ENCODE data around the gene ZNF367.
"Not testable (repeated sequence)": the region's sequence is repeated elsewhere in the genome, so short reads cannot be mapped to it uniquely, and the experiment has no call there.

Gene ZNF367

DNA sequence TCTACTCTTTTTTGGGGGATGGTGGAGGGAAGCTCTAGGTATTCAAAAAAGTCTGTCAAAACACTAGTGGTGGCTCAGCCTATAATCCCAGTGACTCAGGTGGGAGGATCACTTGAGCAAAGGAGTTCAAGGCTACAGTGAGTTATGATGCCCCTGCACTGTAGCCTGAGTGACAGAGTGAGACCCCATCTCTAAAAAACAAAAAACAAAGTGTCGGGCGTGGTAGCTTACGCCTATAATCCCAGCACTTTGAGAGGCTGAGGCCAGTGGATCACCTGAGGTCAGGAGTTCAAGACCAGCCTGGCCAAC lies 18.9 kb downstream of the ZNF367 start:
- DNase-seq, result no peak

DNA sequence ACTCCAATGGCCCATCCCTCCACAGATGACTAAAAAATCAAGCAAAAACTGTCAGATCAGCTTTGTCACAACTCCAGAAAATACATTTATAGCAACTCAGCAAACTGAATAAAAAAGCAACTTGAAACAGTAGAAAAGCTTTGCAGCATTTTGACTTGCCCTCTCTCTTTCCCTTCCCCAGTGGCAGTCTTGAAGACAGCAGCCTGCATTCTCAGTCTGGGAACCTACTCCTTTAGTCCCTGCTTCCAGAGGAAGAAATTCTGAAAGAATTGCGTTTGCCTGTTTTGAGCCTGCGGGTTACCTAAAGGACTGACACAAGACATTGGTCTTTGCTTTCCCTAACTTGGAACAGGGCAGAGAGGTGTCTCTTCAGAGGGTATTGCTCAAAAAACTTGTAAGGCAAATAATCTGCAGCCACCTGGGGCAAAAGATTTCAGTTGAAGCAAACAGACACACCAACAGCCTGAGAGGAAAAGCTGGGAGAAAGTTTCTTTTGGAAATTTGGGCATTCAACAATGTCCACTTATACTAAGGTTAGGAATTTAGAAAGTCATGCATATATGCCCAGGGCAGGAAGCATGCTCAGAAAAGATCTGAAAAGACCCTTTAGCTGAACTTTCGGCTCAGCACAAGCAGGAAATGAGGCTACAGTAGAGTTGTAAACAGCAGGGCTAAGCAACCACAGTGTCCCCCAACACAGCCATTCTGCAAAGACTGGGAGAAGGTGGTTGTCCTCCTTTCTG lies 19.4 kb downstream of the ZNF367 start:
- no peak for DNase-seq

DNA sequence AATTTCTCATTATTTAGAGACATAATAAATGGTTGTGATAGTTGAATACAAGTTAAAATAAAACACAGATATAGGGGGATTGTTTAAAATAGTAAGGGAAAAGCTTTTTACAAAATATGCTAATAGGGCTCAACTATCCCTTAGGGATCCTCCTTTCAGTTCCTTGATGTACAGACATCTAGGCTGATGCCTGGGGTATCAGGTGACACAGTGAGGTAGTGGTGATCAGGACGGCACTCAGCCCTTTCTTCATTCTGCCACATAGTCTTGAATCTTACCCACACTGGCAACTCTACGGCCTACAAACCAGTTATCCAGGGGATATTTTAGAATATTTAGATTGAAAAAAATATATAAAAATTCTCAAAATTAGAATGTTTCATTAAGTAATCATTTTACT lies 22.2 kb downstream of the ZNF367 start:
- DNase-seq, result peak in 1 of 2 experiments; percentile 5

DNA sequence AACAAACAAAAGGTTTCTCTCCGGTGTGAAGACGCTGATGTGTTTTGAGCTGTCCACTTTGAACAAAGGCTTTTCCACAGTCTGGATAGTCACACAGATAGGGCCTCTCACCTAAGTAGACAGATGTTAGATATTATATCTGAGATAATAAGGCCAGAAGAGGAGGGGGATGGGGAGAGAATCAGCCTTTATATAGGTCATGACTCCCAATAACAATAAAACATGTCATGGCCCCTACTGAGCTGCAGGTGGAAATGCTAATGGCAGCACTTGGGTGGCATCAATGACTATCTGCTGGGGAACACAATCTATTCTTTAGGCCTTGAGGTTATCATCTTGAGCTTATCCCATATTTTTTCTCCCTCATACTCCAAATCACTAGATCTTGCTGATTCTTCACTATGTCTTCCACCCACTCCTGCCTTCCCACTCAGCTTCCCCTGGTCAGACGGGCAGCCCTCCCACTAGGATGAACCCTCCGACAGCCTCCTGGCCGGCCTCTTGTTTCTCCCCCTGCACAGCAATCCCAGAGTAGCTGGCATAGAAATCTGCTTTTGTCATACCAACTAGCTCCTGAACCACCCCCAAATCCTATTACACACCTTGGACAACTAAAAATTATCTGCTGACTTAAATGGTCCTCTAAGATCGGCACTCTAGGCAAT lies 23.2 kb downstream of the ZNF367 start:
- no peak for DNase-seq

DNA sequence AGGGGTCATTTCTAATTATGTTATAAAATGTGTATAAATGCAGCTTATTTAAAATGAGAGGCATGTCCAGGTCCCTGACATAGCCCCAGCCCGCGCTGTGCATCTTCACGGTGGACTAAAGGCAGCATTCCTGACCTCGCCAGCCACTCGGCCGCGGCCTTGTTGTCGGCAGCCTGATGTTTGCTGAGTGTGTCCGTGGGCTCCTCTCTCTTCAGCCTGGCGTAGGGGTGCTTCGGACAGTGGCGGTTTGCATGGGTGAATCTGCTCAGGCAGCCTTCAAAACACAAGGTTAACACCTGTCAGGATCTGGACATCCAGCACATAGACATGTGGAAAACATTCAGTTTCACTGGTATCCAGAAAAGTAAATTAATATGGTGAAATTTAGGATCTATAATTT lies 25.9 kb downstream of the ZNF367 start:
- no peak for DNase-seq

DNA sequence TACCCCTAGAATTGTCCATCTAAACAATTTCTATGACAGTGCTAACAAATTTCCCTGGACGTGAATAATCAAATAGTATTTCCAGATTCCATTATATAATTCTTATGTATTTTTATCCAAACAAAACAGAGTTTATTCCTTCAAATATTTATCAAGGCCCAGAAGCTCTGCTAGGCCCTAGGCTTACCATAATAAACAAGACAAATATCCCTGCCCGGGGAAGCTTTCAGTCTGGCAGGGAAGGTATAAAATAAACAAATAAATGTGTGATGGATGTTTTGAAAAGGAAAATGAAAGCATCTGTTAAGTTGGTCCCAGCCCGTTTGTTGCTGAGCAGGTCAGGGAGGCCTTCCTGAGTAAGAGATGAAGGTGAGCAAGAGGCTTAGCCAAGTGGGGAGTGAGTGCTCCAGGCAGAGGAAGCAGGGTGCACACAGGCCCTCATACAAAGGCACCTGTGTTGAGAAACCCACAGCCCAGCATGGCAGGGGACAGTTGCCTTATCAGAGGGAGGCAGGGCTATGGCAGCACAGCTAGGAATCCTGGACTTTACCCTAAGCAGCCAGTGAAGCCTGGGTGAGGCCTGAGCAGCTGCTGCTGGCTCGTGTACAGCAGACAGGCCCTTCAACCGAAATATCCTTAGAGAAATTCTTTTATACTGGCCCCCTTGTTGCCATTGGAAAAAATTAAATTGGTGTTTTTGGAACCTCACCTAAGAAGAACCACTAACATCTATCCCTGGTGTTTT lies 27.0 kb downstream of the ZNF367 start:
- DNase-seq, result peak; percentile 51 to 58

DNA sequence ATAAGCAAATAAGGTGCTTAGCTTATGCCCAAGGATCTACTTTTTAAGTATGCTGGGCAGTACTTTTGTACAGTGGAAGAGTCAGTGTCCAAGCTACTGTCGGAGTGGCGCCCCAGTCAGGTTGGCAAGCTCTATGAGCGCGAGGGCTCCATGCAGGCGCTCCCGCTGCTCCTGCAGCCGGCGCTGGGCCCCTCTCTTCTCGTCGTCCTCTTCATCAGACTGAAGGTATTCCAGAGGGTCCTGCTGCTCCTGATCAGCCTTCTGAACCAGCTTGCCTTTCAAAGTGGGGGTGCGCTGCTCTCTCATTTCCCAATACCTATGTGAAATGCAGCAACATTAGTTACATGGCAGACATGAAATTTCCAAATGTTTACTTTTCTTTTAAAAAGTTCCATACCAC lies 30.0 kb downstream of the ZNF367 start:
- DNase-seq, result no peak

DNA sequence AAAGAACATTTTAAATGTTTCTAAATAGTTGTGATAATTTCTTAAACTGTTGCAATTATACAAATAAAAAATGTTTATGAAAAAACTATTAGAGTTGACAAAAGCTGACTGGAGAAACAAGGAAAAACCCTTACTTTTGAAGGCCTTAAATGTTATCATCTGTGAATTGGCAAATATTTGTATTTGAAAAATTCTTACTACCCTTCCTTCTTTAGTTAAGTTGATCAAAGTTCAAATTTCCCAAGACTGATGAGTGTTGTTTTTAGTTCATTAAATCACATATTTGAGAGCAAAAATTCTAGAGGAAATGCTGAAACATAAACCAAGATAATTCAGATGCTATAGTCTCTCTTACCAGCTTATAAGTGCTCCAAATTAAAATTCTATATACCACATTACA lies 32.0 kb downstream of the ZNF367 start:
- no peak for DNase-seq

DNA sequence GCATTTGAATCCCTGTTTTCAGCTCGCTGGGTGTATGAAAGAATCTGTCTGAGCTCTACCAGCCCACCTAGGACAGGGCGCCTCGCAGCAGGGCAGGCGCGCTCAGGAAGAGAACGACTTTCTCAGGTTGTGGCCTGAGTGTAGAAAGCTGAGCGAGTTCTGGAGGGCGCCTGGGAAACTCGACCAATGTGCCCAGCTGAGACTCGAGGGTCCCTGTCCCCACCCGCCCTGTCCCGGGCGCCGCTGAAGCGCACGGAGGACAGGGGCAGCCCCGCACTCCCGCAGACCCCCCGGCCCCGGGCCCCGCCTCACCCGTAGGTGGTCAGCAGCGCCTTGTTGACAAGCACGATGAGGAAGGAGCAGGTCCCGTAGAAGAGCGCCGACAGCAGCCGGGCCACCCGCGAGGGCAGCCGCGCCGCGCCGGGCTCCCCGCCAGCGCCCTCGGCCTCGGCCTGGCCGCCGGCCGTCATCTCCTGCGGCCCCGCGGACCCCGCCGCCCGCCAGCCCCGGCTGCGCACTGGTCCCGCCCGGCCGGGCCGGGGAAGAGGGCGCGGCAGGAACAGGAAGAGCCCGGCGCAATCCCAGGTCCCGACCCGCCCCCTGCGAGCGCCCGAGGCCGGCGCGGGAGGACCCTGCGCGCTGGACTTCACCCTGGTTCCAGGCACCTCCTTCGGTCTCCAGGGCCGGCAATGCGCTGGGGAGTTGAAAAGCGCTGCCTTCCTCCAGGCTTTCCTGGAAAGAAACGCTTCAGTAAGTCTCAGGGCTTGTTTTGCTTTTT lies 34.8 kb downstream of the ZNF367 start, which contains the start of gene SLC35D2:
Gene SLC35D2, minus strand, starts transcription at position 547 of the 778 bp plus-strand sequence. Its CDS starts 77 bp downstream, at position 470.
- peak in 1 of 2 experiments; percentile 53 for DNase-seq

DNA sequence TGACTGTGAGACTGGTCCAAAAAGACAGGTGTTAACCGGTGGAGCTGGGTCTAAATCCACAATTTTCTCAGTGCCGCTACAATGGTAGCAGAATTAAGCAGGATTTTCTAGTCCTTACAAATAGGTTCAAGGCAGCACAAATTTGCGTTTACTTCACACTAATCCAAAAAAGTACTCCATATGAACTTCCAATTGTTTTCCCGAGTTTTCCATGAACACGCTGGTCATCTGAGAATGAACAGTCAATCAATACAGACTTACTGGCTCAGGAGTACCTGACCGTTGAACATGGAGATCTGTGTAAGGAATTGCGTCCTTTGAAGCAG lies 35.4 kb downstream of the ZNF367 start:
- DNase-seq, result no peak

DNA sequence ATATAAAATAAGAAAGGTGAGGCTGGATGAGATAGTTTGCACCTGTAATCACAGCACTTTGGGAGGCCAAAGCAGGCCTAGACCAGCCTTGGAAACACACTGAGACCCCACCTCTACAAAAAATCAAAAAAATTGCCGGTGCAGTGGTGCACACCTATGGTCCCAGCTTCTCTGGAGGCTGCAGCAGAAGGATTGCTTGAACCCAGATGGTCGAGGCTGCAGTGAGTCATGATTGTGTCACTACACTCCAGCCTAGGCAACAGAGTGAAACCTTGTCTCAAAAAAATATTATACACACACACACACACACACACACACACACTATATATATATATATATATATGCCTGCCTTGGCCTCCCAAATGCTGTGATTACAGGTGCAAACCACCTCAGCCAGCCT lies 36.0 kb downstream of the ZNF367 start:
- DNase-seq, result no peak

DNA sequence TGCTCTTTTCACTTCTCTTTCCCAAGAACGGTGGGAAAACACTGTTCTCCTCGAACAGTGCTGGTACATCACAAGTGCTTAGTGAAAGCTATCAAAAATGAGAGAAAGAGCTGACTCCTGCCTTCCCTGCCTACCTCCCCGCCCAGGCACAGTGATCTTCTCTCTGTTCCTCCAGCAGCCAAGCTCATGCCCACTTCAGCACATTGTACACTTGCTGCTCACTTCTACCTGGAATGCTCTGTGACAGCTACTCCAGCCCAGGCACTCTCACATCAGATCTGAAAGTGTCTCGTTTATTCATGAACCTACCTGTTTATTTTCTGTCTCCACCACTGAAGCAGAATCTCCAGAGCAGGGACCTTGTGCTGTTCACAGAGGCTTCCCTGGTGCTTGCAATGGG lies 36.5 kb downstream of the ZNF367 start:
- DNase-seq, result no peak

DNA sequence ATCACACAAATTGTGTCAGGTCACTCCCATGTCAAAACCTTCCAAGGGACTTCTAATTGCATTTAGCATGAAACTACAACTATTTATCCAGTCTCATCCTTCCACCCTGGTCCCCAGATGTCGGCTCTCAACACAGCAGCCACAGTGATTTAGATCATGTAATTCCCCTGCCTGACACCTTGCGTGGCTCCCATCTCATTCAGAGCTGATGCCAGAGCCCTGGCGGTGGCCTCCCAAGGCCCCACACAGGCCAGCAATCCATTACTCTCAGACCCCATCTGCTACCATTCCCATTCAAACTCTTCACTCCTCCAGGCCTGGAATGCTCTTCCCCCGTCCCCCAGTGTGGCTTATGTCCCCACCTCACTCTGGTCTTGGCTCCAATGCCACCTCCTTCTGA lies 37.0 kb downstream of the ZNF367 start:
- DNase-seq, result no peak

DNA sequence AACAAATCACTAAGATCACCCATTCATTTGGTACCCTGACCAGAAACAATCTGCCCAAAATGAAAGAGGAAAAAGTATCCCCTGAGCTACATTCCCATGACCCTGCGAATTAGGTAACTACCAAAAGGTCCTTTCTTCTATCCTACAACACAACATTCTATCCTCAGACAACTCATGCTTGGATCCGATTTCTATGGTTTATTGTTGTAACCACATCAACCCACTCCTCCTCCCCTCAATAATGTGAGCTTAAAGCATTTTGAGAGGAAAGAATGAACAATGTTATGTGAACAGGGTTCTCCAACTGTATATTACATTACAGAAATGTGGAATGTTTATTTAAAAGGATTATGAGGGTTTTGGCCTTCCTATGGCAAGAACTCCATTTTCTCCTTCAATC lies 38.7 kb downstream of the ZNF367 start:
- DNase-seq, result no peak

DNA sequence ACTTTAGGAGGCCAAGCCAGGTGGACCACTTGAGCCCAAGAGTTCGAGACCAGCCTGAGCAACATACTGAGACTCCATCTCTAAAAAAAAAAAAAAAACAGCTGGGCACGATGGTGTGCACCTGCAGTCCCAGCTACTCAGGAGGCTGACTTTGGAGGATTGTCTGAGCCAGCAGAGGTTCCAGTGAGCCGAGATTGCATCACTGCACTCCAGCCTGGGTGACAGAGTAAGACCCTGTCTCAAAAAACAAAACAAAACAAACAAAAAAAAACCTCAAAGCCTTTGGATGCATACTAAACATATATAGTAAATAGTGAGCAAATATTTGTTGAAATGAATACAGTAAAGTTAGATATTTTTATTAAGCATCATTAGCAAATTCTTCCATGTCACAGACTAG lies 40.0 kb downstream of the ZNF367 start:
- DNase-seq, result no peak

DNA sequence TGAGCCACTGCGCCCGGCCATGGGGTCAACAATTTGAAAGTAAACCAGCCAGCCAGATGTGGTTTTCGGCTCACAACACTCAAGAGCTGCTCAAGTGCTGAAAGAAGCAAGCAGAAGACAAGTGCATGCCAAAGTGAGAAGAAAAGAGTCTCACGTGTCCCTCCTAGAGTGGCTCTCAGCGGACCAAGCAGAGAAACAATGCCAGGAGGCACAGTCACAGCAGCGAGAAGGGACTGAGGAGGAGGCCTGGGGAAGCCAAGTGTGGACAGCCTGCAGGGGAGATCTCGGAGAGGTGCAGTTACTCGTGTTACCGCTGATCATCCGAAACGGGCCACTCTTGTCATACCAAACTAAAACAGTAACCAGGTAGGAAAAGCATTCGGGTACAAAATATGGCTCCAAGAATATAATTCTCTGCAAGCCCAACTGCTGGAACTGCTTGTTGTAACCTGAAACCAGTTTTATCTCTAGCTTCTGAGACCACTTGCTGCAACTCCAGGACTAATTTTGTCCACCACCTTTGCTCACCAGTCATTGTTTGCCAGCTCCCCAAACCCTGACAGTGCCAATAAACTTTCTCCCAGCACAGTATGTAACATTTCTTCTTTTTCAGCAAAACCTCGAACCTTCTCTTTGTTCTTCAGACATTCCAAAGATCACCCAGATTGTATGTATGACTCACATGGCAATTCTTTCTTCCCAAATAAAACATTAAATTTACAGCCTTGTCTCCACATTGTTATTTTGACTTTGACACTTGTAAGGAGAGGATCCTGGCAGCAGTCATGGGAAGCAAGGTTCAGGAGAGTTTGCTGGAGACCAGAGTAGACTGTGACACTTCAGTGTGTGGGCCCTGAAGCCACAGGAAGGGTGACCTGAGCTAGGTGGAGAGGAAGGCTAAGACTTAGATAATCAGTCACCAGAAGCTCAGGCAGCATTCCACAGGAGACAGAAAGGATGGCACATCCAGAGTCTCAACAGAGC lies 41.0 kb downstream of the ZNF367 start:
- no peak for DNase-seq

DNA sequence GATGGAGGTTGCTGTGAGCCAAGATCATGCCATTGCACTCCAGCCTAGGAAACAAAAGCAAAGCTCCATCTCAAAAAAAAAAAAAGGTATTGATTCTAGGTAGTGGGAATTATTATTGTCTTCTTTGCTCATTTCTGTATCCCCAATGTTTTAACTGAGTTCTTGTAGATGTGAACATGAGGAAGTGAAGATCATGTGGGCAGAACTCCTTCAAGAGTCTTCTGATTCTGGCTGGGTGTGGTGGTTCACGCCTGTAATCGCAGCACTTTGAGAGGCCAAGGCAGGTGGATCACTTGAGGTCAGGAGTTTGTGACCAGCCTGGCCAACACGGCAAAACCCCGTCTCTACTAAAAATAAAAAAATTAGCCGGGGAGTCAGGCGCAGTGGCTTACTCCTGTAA lies 42.7 kb downstream of the ZNF367 start:
- DNase-seq, result not testable (repeated sequence)

DNA sequence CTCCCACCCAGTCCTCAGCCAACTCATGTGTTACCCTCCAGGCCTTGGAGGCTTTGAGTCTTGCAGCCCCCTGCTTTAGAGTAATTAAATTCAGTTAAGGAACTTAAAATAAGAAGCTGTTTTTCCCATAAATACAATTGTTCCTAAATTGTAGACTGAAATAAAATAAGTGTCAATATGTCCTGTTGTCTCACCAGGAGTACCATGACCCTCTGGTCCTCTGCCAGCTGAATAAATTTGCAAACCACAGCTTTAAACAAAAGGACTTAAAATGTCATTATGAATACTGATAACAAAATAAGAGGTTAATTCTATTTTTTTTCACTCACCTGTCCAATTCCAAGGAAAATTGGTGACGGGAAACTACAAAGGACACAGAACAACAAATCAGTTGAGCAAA lies 50.2 kb downstream of the ZNF367 start:
- DNase-seq, result no peak

DNA sequence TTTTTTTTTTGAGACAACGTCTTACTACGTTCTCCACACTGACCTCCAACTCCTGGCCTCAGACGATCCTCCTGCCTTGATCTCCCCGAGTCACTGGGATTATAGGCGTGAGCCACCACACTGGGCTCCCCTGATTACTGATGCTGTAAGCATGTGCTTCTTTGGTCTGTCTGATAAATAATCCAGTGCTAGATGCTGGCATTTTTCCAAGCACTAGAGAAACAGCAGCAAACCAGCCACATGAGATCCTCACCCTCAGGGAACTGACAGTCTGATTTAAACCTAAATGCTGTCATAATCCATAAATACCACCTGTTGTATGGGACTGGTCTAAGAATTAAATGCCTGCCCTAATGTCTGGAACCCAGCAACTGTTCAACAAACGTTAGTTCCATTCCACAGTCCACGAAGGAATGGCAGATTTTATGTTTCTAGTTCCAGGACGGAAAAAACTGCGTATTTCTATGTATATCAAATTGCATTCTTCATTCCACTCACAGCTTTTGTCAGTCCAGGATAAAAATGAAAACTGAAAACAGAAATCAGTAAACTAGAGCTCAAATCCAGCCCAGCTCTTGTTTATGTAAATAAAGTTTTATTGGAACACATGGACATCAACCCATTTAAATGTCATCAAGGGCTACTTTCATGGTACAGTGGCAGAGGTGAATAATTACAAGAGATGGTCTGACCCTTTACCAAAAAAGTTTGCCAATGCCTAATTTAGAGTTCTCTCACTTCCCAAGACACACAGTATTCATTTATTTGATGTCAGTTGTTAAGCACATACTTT lies 54.8 kb downstream of the ZNF367 start:
- DNase-seq, result no peak

DNA sequence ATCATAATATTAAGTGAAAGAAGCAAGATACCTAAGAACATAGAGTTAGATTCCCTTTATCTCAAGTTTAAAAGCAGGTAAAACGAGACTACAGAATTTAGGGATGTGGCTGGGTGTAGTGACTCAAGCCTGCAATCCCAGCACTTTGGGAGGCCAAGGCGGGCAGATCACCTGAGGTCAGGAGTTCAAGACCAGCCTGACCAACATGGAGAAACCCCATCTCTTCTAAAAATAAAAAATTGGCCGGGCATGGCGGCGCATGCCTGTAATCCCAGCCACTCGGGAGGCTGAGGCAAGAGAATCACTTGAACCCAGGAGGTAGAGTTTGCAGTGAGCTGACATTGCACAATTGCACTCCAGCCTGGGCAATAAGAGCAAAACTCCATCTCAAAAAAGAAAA lies 56.1 kb downstream of the ZNF367 start:
- not testable (repeated sequence) for DNase-seq

DNA sequence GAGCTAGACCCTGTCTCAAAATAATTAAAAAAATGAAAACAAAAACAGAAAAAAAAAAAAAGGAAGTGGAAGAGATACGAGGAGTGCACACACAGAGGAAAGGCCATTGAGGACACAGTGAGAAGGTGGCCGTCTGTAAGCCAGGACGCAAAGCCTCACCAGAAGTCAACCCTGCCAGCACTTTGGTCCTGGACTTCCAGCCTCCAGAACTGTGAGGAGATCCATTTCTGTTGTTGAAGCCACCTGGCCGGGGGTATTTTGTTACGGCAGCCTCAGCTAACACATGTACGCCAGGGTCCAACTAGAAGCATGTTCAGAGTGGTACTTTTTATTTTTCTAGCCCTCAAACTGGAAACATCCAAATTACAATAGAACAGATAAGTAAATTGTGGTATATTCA lies 56.5 kb downstream of the ZNF367 start:
- no peak for DNase-seq
